ENCODE data around the gene CRYBG1.

DNA sequence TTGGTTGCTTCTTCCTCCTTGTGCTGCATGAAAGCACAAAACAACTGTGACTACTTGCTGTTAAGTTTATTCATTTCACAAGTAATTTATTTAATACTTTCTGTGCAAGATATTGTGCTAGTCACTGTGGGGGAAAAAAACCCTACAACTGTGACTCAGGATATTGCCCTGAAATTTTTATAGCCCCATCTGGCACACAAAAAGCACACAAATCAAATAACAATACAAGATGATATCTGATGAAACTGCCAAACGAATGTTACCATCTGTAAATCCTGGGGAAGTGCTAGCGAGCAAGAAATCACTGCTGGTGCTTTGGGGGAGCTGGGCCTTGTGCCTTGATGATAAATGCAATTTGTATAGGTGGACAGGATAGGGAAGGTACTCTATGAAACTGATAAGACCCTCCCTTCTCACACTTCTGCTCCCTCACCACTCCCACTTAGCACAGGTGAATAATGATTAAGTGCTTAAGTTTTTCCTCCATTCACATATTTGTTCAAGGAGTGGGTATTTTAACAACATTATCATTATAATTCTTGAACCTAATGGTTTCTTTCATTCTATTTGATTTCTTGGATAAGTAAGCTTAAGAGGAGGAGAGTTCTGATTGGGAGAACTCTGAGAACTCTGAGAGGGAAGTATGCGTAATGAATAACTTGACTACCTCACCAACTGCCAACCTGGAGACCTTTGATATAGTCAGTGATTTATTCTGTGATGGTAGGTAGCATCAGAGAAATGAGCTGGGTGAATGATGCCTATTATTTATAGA is 153.5 kb downstream of the CRYBG1 start:
- no peak for TF ChIP-seq ZNF263 (CRISPR knock-in tag; IDR thresholded peaks at IDR 0.05; ENCODE audit: low read depth)
- TF ChIP-seq, protein P1, sequence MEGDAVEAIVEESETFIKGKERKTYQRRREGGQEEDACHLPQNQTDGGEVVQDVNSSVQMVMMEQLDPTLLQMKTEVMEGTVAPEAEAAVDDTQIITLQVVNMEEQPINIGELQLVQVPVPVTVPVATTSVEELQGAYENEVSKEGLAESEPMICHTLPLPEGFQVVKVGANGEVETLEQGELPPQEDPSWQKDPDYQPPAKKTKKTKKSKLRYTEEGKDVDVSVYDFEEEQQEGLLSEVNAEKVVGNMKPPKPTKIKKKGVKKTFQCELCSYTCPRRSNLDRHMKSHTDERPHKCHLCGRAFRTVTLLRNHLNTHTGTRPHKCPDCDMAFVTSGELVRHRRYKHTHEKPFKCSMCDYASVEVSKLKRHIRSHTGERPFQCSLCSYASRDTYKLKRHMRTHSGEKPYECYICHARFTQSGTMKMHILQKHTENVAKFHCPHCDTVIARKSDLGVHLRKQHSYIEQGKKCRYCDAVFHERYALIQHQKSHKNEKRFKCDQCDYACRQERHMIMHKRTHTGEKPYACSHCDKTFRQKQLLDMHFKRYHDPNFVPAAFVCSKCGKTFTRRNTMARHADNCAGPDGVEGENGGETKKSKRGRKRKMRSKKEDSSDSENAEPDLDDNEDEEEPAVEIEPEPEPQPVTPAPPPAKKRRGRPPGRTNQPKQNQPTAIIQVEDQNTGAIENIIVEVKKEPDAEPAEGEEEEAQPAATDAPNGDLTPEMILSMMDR (IDR thresholded peaks at IDR 0.05): no peak
- no peak for TF ChIP-seq NFYB (CRISPR knock-in tag; conservative IDR thresholded peaks at IDR 0.05; ENCODE audit: low read depth)

Measured in WTC11 (cell line).